HG03066 (cell line): Measurements from ENCODE around the gene RHEB.

ENCODE experiments used
- ATAC-seq: cut with Tn5 transposase; IDR thresholded peaks from one replicate; pipeline ENCODE4 v1.9.1; 2021; ENCODE audit warnings: low read depth; ENCODE audit not compliant: unreplicated experiment

RHEB gene

DNA sequence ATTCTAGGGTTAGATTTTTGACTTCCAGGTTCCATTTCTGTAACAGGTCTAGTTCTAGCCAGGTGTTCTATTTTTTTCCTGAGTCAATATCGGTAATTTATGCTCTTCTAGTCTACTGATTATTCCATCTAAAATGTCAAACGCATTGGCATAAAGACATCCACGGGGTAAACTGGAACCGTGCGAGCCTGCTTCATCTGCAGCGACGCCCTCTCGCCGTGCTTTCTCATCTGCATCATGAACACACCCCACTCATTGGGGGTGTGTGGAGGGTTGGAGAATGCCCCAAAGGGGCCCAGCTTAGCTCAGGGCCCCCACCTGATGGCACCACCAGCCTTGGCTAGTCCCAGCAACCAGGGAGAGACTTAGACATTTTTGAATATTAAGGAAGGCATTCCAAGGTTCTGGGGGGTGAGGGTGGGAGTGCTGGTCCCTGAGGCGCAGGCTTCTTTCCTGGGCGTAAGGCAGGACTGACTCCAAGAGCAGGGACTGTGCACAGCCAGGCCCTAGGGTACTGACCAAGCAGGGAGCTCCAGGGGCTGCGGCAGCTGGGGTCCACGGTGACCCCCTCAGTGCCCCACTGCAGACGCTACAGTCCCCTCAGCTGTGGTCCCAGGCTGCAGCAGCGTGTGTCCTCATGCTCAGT lies 66.9 kb downstream of the RHEB start:
- no peak for ATAC-seq

DNA sequence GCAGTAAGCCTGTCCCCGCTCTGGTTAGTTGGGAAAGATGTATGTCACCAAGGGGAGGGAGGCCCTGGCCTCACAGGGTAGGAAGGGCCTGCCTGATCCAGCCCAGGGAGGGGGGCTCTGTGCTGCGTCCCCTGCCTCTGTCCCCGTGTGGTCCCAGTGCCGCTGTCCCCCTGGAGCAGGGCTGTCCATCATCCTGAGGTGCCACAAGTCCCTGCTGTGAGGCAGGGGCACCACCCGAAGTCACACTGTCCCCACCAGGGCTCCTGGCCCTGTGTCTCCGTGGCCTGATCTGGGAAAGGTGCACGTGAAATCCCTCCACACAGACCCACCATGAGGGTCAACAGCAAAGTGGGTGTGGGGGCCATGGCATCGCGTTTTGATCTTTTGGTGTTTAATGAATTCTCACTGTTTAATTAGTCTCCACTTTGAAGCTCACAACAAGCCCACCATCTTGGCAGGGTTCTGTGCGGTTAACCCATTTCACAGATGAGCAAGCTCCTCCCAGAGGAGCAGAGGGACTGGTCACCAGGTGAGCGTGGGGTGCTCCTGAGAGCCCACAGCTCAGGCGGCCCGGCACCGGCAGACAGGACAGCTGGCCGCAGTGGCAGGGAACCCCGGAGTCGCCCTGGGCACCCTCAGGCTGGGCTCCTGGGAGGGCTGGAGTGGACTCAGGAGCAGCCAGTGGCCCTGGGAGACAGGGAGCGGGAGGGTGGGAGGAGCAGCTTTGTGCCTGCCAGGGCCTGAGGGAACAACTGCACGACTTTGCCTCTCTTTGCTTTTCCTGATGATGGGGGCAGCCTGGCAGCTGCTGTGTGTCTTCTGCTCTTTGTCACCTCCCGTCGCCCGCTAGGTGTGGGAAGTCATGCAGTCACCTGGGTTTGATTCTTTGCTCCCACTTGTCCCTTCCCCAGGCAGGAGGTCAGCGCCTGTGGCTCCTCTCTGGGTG lies 67.8 kb downstream of the RHEB start:
- no peak for ATAC-seq

DNA sequence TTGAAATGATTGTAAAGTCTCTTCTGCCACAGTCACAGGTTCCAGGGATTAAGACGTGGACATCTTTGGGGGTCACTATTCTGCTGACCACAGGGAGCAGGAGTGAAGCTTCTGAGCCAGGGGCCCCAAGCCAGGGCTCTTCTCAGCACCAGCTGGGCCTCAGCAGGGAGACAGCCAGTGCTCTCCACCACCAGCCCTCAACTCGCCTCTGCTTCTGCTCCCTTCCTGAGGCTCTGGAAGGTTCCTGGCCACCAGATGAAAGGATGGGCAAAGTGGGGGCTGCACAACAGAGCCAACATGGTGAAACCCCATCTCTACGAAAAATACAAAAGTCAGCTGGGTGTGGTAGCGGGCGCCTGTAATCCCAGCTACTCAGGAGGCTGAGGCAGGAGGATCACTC lies 68.5 kb downstream of the RHEB start:
- no peak for ATAC-seq

DNA sequence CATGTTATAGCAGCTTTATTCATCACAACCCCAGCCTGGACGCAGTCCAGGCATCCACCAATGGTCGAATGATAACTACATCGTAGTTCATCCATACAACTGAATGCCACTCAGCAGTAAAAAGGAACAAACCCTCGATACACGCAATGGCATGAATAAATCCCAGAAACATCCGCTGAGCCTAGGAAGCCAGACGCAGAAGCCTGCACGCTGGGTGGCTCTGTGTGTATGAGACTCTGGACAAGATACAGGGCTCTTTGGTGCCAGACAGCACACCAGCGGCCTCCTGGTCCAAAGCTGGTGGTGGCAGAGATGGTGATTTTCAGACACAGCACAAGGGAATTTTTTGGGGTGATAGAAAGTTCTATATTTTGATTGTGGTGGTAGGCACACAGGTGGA lies 69.7 kb downstream of the RHEB start:
- no peak for ATAC-seq

DNA sequence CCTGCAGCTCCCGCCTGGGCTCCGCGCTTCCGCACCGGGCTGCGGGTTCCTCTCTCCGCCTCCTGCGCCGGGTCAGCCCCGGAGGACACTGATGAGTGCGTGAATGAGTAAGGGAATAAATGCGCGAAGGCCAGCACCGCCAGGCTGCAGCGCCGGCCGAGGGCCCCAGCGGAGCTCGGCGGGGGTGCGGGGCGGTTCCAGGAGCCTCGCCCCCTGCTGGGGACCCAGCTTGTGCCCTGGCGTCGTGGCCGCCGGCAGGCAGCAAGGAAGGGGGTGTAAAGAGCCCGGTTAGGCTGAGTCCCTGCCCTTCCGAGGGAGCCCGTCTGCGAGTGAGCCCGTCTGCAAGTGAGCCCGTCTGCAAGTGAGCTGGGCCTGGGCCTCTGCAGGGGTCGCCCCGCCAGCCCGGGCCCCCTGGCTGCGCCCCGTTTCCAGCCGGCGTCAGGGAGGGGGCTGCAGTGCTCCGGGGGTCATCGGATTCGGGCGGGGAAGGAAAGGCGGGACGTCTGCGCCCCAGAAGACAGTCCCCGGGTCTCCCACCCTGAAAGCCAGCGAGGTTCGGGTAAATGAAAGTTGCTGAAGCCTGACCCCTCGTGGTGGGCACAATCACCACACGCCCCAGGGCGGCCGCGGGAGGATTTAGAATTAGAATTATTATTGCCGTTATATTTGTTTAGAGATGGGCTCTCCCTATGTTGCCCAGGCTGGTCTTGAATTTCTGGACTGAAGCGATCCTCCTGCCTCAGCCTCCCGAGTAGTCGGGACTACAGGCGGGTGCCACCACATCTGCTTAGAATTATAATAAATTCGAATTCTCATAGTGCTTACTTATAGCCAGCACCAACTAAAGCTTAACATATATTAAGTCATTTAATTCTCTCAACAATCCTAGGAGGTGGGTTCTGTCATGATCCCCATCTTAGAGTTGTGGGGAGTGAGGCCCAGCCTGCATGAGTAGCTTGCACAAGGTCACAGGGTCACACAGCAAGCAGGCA lies 71.1 kb downstream of the RHEB start:
- peak; percentile 74 for ATAC-seq

DNA sequence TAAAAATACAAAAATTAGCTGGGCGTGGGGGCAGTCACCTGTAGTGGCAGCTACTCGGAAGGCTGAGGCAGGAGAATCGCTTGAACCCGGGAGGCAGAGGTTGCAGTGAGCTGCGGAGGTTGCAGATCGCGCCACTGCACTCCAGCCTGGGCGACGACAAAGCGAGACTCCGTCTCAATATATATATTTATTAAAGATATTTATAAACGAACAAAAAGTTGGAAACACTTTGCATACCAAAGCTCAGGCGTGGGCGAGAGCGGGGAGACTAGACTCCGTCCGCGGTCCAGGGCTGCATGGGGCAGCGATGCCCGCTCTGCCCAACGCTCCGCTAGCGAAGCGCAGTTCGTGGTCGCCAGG lies 71.8 kb downstream of the RHEB start:
- no peak for ATAC-seq

DNA sequence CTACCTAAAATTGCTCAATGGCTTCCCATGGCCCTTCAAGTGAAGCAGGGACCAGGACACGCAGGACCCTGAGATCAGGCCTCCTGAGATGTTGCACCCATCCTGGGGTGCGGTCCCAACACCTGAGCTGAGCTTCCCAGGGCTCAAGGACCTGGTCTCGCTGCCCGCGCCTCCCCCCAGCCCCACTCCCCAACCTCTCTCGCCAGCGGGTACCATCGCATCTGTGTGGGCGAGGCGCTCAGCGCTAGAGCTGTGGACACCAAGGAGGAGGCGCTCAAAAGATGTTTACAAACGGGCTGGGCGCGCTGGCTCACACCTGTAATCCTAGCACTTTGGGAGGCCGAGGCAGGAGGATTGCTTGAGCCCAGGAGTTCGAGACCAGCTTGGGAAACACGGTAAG lies 72.4 kb downstream of the RHEB start:
- ATAC-seq: no peak

DNA sequence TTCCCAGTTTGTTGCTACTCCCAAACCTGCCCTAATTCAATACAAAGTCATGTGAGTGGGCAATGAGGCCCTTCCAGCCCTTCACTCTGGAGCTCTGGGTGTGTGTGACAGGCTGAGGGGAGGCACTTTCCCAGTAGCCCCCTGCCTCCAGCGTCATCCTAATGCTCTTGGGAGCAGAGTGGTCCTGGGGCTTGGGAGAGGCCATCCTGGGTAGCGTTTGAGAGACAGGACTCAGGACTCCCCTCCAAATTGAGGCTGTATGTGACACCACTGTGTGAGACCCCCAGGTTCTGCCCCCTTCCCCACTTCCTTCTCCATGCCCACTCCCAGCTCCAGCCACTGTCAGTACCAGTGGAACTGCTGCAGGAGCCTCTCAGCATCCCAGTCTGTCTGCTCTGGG lies 73.3 kb downstream of the RHEB start:
- no peak for ATAC-seq

DNA sequence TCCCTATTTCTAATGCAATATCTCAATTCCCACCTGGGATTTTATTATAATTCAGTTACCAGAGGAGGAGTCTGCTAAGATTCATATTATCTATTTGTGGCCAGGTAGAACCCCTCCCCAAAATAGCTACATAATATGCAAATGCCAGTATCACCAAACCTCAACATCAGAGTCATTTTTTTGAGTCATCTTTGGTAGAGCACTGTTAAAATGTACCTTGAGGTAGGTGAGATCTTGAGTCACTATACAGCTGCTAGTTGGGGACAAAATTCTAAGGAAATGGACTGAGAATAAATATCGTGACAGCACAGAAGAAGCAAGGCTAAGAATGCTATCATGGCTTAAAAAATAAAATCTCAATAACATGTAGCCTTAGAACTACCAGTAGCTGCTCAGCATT lies 75.1 kb downstream of the RHEB start:
- ATAC-seq: no peak

DNA sequence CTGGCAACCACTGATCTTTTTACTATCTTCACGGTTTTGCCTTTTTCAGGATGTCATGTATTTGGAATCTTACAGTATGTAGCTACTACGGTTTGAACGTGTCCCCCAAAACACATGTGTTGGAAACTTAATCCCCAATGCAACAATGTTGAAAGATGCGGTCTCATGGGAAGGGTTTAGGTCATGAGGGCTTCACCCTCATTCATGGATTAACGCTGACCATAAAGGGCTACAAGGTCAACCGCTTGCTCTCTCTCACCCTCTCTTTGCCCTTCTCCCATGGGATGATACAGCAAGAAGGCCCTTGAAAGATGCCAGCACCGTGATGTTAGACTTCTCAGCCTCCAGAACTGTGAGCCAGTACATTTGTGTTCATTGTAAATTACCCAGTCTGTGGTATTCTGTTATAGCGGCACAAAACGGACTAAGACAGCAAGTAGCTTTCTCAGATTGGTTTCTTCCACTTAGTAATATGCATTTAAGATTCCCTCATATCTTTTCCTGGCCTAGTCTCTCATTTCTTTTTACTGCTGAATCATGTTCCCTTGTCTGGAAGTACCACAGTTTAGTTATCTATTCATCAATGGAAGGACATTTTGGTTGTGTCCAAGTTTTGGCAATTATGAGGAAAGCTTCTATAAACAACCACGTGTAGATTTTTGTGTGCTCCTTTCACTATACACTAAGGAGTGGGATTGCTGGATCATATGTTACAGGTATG lies 76.8 kb downstream of the RHEB start:
- no peak for ATAC-seq

DNA sequence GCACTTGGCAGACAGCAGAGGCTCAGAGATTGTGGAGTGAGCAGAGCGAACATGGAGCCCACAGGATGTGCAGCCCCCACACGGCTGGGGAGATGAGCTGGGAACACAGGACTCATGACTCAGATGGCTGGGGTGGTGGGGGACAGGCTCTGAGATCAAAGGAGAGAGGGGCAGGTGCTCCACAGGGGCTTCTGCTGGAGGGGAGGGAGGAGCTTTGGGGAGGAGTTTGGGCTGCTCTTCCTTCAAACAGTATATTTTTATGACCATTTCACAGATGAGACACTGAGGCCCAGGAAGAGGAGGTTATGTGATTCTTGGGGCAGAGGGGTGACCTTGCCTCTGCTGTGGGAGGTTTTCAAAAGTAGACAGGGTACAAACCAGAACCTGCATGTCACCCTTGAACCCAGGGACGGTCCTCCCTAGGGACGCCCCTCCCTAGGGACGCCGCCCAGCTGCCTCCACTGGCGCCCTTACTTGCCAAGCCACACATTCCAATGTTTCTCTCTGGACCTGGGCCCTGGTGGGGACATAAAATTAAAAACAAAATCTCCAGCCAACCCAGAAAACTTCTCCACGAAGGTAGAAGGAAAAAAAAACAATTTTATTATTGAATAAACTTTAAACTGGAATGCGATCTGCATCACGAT lies 78.8 kb downstream of the RHEB start:
- no peak for ATAC-seq

DNA sequence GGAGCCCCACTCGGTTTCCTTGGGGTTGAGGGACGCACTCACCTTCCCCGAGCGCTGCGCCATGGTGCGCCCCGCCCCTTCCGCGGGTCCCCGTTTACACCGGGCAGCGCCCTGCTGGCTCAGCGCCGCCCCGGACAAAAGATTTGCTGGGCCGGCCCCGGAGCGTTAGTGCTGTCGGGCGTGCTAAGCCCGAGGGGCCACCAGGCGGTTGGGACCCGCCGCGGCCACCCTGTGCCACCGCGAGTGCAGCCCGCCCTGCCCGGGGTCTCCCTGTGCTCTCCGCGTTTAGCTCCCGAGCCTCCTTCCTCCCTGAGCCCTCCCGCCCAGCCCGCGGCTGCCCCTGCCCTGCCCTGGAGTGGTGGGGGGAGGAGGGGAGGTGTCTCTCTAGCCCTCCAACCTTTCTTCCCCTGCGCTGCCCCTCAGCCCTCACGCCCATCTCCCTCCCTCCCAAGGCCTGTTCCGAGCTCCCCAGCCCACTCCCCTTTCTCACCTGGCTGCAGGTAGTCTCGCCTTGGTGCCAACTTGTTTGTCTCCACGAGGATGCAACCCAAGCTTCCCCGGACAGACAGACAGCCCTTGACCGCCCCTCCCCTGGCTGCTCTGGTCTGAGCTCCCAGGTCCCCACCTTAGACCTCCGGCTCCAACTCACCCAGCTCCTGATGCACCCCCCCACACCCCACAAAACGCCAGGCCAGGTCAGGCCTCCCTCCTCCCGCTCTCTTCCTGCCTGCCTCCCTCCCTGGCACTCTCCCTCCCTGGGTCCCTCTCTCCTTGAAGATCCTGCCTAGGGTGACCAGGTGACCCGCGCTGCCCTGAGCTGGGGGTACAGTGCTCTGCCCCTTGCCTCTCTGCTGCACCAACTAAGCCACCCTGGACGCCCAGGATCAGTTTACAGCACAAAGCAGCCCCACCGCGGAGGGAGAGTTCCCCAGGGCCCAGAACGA lies 79.6 kb downstream of the RHEB start, which contains the start of gene CRYGN:
Gene CRYGN (minus strand): TSS at position 287 of the 944 bp plus-strand sequence. CDS start 224 bp downstream, at position 63.
- ATAC-seq: no peak

DNA sequence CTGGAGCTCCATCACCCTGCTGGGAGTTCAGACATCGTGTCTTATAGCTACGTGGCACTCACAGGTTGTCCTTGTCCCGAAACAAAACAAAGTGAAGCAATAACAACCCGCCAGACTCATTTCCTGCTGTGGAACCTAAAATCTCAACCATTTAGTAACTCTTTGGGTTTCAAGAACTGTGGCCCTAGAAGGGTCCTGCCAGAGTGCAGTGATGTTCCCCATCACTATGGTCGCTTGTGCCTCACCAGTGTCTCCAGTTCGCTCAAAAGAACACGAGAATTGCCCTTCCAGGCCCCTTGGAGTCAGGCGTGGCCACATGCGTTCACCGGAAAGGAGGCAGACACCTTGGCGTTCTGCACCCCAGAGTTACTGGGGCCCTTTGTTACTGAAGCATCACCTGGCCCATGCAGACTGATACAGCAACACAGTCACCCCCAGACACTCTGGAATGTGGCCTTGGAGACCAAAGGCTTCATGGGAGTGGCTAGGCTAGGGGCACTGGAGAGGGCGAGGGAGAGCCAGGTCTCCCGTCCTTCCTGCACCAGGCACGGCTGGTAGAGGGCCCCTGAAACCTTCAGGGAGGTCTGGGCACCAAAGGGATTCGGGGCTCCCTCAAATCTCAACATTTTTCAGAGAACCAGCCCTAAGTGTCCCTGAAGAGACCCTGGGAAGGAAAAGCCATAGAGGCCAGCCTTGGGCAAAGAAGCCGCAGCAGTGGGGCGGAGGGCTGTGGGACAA lies 80.7 kb downstream of the RHEB start:
- no peak for ATAC-seq

DNA sequence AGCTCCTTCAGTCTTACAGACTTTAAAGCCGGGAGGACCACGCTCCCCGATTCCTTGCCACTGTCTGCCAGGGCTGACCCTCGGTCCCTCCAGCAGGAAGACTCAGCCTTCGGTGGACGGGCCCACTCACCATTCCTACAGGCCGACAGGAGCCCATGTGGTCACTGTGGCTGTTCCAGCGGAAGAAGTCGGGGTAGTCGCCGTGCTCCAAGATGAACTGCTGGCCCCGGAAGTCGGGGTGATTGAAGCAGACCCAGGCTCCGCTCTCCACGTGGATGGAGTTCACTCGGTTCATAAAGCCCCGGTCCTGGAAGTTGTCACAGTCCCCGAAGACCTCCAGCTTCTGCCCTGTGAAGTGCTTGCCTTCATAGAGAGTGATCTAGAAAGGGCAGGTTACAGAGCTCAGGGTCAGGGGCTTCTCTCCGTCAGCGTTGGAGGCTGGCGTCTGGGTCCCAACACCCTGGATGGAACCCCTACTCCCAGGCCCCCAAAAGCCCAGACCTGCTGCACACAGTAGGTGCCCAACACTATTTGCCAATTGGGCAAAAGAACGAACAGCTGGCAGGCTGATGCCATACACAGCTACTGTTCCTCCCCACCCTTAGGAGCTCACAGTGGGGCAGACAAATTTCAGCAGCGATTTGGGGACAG lies 81.7 kb downstream of the RHEB start:
- ATAC-seq: no peak

DNA sequence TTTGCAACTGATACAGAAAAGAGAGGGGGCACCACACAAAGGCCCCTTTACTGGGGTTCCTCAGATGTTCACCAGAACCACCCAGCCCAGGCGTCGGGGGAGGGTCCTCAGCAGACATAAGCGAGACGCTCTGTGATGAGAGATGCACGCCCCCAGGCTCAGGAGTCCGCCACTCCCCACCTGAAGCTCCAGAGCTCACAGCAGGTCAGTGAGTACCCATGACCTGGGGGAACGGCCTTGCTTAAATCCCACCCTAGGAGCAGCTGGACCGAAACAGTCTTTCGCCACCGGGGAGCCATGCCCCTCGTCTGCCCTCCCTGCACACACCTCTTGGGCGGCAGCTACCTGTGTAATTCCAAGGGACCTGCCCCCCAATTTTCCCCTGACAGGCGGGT lies 82.5 kb downstream of the RHEB start:
- ATAC-seq: no peak

DNA sequence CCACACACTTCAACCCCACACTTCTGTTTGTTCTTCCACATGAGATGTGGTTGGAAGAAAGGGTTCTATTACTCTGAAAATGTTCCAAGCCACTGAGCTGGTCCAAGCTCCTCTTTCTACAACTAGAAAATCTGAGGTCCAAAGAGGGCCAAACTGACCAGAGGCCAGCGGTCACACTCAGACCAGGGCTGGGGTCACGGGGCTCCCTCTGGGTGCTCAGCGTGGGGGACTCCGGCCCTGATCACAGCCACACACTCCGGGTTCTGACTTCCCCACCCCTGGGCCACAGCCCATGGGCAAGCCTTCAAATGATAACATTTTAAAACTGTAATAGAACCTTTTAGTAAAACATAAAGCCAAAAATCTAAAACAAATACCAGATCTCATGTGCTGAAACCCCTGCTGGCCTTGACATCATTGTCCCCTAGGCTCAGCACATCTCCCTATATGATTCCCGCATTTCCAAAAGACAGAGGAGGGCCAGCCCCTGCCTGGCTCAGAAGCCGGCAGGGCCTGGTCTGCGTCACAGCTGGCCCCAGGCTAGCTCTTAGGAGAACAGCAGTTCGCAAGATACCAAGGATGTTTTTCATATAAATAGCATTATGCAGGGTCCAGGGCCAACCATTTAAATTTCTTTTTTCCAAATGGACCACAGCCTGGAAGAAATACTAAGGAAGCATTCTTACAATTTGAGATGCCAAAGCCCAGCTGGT lies 83.1 kb downstream of the RHEB start:
- ATAC-seq: no peak

DNA sequence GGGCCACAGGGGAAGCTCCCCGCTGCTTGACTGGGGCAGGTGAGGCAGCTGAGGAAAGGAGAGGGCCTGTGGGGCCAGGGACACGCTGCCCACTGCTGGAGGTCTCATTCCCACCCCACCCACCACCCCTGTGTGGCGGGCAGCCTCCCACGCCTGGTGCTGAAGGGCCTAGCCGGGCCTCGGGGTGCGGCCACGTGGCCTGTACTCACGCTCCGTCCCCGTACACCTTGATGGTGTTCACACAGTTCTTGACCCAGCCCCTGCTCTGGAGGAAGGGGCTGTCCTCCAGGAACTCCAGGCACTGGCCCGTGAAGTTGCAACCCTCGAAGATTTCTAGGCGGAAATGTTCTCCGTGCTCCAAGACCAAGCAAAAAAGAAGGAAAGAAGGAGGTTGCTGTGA lies 83.7 kb downstream of the RHEB start:
- ATAC-seq: no peak
